Measurements from ENCODE around the gene NFIA.

NFIA gene

DNA sequence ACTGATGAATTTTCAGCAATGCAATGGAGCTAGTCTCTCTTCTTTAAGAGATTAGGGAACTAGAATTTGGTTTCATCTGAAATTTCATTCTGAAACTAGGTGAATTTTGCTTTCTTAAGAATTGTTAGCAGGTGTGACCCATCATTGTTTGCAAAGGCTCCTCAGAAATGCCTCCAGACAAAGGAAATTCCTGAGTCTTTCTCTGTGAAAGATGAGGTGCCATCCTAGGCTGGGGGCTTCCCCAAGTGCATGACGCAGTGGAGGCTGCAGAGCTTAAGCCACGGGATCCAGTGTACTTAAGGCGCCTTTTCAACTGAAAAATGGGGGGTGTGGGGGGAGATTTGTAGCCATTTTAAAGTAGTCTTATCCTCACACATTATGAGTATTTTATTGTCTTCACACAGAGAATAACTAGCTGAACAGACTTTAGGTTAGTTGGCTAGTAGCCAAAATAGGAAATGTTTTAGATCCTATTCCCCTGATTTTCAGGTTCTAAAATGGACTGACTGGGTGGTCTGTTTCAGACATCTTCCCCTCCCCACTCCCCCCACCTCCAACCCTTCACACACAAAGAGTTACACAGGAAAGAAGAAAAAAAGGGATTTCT lies 202.0 kb downstream of the NFIA start:
- no peak overlapping the region for H3K4me3 ChIP-seq (ENCODE audit: control insufficient read depth, low read depth, low read length)
- TF ChIP-seq, protein P1, sequence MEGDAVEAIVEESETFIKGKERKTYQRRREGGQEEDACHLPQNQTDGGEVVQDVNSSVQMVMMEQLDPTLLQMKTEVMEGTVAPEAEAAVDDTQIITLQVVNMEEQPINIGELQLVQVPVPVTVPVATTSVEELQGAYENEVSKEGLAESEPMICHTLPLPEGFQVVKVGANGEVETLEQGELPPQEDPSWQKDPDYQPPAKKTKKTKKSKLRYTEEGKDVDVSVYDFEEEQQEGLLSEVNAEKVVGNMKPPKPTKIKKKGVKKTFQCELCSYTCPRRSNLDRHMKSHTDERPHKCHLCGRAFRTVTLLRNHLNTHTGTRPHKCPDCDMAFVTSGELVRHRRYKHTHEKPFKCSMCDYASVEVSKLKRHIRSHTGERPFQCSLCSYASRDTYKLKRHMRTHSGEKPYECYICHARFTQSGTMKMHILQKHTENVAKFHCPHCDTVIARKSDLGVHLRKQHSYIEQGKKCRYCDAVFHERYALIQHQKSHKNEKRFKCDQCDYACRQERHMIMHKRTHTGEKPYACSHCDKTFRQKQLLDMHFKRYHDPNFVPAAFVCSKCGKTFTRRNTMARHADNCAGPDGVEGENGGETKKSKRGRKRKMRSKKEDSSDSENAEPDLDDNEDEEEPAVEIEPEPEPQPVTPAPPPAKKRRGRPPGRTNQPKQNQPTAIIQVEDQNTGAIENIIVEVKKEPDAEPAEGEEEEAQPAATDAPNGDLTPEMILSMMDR (IDR thresholded peaks at IDR 0.05; ENCODE audit: control insufficient read depth, insufficient read depth, low read depth, low read length, missing control alignments): no peak
- no peak for DNase-seq (ENCODE audit: low read depth)

DNA sequence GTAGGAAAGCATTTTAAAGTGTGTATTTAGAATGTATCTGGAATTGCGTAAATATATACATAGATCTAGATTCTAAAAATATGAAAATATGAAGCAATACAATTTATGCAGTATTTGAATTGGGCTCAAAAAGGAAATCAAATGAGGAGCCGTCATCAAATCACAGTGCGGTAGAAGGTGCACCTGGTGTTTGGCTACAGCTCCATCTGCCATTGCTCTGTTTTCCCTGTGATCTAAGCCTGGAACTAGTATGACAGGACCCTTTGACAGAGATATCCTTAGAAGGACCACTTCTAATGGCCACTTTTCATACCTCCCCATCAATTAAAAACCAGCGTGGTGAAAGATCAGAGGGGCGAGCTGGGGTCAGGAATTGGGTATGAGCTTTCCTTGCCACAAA lies 202.6 kb downstream of the NFIA start:
- TF ChIP-seq, protein P1 (IDR thresholded peaks at IDR 0.05; ENCODE audit: control insufficient read depth, insufficient read depth, low read depth, low read length, missing control alignments): no peak
- H3K4me3 ChIP-seq (ENCODE audit: control insufficient read depth, low read depth, low read length): no peak overlapping the region
- no peak for DNase-seq (ENCODE audit: low read depth)

DNA sequence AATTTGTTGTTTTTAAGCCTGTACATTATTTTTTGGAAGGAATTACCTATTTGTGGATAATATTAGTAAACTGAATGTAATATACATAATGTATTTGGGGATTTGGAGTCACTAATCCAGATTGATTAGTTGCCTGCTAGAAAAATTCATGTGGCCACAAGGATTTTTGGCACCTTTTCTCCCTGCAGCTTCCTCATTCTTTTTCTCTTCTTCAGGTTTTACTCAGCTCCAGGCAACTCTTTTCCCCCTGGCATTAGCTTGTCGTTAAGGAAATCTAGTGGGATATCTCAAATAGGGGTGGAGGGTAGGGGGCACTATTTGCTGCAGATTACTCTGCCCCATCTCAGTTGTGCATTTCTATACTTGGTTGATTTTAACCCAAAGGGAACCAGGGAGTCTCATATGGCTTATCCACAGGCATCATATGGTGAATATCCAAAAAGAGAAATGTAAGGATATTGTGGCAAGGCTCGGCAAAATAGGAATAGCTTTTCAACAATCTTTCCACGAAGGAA lies 203.1 kb downstream of the NFIA start:
- no peak for DNase-seq (ENCODE audit: low read depth)
- TF ChIP-seq, protein P1 (IDR thresholded peaks at IDR 0.05; ENCODE audit: control insufficient read depth, insufficient read depth, low read depth, low read length, missing control alignments): no peak
- H3K4me3 ChIP-seq (ENCODE audit: control insufficient read depth, low read depth, low read length): no peak overlapping the region

DNA sequence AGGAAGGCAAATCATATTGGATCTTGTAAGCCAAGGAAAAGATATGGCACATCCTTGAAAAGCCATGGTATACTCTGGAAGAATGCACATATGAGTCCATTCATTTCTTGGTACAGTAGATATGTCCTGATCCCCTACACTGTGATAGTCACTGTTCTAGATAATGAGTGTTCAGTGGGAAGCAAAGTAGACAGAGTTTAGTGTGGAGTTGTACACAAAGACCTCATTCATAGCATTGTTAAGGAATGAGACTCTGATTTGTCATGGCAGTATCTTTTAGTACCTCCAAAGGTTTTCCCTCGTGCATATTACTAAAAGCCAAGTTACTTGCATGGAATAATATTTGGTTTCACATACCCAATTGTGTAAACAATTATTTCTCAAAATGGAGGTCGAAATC lies 204.7 kb downstream of the NFIA start:
- H3K4me3 ChIP-seq (ENCODE audit: control insufficient read depth, low read depth, low read length): no peak overlapping the region
- TF ChIP-seq, protein P1 (IDR thresholded peaks at IDR 0.05; ENCODE audit: control insufficient read depth, insufficient read depth, low read depth, low read length, missing control alignments): no peak
- DNase-seq (ENCODE audit: low read depth): no peak

DNA sequence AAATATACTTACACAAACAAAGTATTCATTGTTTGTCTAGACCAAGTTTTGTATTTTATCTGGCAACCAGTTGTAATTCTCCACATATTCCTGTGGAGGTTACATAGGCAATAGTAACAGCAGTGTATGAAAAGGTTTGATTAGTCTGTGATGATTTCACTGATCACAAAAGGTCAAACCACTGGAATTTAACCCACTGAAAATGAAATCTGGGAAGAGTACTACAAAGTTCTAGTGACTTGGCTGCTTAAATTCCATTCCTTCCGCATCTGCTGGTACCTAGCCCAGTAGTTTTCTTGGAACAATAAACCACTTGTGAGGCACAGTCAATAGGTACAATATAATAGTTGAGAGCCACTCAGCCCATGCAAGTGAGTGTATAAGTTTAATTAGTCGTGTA lies 205.4 kb downstream of the NFIA start:
- peak; percentile 46 for DNase-seq (ENCODE audit: low read depth)
- H3K4me3 ChIP-seq (ENCODE audit: control insufficient read depth, low read depth, low read length): no peak overlapping the region
- TF ChIP-seq, protein P1 (IDR thresholded peaks at IDR 0.05; ENCODE audit: control insufficient read depth, insufficient read depth, low read depth, low read length, missing control alignments): no peak

DNA sequence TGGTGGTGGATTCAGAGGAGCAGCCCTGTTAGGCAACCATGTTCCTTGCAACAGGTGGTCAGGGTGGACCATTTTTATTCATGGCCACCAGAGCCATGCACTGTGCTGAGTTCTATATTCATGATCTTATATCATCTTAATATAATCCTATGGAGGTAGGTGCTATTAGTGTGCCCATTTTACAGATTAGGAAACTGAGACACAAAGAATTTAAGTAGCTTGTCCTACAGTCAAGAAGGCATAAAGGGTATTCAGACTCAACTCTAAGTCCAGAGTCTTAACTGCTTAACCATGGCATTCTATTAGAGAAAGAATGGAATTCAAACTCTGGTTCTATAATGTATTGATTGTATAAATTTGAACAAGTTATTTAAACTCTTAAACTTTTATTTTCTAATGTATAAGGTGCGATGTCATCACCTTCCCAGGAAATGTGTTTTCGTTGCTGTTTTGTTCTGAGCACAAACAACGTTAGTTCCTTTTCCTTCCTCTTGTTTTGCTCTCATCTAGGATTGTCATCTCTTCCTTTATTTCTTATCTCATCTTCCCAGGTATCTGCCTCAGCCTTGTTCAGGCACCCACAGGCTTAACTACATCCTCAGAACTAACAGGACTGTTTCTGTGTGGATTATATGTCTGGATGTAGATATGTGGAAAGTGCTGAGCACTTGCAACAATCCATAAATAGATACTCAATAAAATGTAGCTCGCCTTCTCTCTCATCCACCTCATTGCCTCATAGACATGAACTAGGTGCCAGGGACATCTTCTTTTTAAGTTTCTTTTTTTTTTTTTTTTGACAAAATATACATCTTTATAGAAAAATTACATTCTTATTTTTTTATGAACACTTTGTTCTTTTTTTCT lies 207.1 kb downstream of the NFIA start:
- TF ChIP-seq, protein P1 (IDR thresholded peaks at IDR 0.05; ENCODE audit: control insufficient read depth, insufficient read depth, low read depth, low read length, missing control alignments): no peak
- no peak overlapping the region for H3K4me3 ChIP-seq (ENCODE audit: control insufficient read depth, low read depth, low read length)
- DNase-seq (ENCODE audit: low read depth): no peak
